Forelimb muscle (tissue), 1 donor: ENCODE data around the gene CTTNBP2. TPM values are rescaled to one million over a fixed set of nuclear protein-coding genes. Genes with fewer than 3 reads are reported as not detected.

ENCODE experiments used
- DNase-seq: peaks from one replicate; pipeline ENCODE4 v3.0.0-alpha.2; 2013; ENCODE audit warnings: low read depth
- polyA plus RNA-seq: library from polyadenylated mRNA; unstranded; fragments of 120-200 nt; gene quantifications from one replicate; pipeline ENCODE4 v1.2.1, GENCODE V29; 2013; ENCODE audit not compliant: insufficient read length

The CTTNBP2 gene
- polyA plus RNA-seq, 1 donor: 1.1 TPM

DNA sequence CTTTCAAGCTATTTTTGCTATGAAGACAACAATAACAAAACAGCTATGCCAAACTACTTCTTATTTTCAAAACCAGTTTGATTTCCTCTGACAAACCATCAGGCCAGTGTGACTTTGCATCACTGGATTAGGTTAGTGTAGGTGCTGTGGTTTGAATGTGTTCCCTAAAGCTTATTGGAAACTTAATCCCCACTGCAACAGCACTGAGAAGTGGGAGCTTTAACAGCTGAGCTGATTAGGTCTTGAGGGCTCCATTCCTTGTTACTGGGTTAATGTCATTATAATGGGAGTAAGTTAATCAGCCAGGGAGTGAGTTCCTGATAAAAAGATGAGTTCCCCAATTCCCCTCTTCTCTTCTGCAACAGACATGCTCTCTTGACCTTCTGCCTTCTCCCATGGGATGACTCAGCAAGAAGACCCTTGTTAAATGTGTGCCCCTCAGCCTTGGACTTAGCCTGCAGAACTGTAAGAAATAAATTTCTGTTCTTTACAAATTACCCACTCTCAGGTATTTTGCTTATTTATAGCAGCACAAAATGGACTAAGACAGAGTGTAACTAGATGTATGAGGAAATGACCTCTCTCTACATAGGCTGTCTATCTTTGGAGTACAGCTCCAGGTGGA lies 186.8 kb downstream of the CTTNBP2 start:
- DNase-seq: no peak

DNA sequence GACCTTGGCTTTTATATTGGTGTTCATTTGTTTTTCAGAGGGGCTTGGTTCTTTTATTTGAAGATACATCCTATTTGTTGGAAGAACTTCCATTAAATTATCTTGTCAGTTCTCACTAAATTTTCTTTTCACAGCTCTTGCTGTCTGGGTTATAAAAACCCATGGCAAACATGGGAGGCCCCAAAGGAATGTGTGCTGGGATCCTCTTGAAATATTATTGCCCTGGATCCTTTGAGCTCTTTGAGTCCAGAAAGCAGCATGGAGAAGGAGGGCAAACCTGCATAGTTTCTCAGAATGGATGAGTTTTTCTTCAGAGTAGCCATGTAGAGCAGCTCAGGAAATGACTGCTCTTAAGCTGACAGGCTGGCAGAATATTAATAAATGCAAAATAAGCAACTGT lies 187.4 kb downstream of the CTTNBP2 start:
- DNase-seq: no peak

DNA sequence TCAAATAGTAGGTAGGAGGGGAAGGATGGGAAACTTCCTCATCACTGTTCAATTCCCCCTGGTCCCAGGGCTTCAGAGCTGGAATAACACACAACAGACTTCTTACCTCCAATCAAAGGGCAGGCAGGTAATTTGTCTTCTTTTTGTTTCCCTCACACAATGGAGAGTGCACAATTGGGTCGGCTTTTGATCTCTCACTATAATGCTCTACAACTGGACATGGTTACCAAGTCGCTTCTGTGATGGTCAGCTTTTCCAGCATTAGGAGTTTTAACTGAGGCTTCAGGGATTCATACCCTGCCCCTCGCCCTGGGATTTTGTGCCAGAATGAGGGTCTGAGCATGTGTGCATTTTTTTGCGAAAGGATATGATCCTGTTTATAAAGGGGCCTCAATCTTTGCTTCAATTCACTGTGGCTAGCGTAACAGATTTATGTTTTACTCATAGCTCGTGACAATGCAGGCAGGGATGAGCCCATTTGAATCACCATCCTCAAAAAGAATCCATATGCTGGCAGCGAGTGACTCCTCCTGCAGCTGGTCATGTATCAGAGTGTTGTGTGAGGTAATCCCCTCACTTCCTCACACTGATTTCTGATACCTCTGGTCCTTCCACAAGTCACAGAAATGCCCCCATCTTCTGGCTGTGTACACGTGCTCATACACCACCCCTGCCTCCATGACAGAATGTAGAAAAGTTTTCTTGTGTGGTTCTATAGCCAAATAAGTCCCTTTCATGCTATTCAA lies 189.6 kb downstream of the CTTNBP2 start:
- DNase-seq: no peak

DNA sequence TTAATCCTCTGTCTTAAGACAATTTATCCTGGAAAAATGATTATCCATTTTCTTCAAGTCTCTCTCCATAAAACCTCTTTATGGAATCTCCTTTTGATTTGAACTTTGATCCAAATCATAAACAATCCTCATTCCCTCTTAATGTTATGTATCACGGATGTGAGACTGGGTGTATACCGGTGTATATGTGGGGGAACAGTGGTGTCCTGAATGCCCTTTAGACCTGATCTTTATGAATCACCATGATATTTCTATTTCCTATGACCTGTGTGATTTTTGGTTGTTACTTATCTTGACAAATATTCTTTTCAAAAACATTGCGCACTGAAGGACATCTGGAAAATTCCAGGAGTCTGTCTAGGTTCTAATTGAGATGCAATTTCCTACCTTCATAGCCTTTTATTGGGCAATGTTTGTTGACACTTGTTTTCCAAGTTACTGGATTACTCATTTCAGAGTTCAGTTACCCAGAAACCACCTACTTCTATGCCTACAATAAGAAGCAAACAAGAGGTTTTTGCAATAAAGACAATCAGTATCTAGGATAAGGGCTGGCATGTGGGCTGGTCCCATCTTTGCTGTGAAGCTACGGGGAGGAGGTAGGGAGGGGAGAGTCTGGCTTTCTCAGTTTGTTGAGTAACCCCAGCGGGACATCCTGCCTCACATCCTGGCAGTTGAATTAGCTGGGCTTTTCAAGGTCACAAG lies 190.4 kb downstream of the CTTNBP2 start:
- DNase-seq: no peak

DNA sequence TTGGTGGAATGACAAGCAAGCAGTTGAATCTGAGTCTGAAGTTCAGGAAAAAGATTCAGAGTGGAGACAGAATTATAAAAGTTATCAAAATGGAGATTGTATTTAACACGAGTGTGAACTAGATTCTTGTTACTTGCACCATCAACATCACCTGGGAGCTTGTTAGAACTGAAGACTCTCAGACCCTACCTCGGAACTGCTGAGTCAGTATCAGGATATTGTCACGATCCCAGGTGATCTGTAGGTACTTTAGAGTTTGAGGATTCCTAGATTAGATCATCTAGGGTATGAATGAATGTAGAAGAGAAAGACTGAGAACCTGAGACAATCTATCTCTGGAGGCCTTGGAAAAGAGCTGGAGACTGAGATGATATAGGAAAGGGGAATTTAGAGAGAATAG lies 194.1 kb downstream of the CTTNBP2 start:
- no peak for DNase-seq

DNA sequence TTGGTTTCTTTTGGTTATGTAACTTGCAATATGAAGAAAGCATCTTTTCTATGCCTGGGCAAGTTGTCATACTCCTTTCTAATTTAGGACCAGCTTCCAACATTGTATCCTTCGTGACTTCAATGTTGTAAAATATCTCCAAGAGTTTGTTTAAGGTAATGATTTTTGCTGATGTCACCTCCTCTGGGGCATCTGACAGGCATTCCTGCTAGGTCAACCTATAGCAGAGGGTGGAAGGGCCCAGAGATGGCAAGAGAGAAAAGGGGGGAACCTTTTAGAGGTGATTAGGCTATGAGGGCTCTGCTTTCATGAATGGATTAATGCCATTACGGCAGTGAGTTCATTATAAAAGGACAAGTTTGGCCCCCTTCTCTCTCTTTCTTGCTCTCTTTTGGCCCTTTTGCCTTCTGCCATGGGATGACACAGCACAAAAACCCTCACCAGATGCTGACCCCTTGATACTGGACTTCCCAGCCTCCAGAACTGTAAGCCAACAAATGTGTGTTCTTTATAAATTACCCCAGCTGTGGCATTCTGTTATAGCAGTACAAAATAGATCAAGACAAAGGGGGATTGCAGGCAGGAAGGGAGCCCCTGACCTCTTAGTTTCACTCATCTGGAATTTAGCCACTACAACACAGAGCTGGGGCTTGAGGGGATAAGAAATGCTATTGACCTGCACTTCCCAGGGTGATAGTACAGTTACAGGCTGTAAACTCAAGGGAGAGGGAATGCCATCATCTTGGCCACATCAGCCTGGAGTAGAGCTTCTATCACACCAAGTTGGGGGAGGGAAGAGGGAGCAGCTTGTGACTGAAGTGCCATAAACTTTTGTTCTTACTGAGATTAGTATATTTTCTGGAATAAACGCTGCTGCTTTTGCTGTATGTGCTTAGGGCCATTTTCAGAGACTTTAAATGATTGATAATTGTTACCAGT lies 197.5 kb downstream of the CTTNBP2 start:
- no peak for DNase-seq

DNA sequence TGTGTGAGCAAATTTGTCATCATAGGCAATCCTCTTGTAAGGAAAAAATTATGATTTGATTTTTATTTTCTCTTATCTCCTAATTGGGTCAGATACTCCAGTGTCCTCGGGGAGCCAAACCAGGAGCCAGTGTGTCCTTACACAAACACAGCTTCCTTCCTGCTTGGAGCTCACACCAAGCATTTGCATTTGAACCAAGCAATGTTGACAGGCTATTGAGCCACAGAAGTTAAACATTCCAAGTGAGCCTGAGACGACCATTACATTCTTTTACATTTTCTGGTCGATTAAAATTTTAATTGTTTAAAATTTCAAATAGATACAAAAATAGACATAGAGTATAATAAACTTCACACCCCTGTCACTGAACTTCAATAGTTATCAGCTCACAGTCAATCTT lies 198.6 kb downstream of the CTTNBP2 start:
- no peak for DNase-seq

DNA sequence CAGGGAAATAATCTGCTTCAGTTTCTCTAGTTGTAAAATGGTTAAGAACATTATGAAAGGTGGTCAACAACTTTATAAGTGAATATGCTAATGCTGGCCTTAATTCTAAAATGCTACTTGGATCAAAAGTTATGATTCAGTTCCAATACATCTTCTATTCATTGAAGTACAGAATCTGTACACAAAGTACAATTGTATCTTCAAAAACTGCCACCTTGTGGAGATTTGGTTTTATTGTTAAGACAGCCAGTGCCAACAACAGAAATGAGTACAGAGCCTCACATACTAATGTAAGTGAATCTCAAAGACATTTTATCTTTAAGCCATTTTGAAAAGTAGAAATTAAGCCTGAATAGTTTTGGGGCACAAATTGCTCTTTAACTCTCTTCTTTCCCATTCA lies 199.4 kb downstream of the CTTNBP2 start:
- DNase-seq: no peak

DNA sequence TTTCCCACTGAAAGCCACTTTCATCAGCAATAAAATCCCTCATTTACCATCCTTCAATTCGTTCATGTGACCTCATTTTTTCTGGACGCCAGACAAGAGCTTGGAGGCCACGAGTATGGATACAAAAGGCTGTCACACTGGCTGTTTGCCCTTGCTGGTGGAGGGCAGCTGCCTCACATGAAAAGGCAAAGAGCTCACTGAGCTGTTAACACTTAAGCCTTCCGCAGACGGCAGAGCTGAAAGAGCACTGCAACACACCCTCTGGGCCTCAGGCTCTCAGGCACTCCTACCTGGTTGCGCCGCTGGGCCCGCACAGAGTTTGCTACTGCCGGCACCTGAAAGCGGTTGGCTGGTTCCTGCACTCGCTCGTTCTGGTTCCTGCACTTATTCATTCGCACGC lies 199.9 kb downstream of the CTTNBP2 start:
- DNase-seq: no peak

DNA sequence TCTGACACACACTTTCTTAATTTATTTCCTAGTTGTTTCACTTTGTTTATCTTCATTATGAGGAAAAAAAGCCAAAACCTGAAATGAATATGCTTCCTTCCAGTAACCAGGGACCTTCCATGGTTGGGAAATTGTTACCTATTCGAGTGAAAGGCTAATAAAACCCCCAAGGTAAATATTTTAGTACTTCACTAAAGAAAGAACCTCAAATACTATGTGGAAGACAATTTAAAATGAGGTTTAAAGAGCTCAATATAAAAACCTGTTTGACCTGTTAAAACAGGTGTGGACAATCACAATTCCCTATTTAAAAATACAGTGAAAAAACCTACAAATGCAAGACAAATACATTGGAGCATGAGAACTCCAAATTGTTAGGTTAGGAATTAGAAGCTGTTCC lies 200.8 kb downstream of the CTTNBP2 start:
- DNase-seq: no peak

DNA sequence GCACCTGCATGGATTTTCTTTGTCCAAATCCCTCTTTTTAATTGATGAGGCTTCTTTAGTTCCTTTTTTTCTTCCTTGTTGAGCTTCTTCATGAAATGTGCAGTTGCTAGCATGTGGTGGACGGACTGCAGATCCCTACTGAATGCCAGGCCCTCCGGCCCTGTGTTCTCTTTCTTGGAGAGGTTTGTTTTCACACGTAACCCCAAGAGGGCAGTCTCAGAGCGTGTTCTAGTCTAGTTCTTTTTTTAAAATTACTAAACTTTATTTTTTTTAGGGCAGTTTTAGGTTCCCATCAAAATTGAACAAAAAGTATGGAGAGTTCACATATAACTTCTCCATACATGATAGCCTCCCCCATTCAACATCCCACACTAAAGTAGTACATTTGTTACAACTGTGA lies 203.4 kb downstream of the CTTNBP2 start:
- DNase-seq: no peak

DNA sequence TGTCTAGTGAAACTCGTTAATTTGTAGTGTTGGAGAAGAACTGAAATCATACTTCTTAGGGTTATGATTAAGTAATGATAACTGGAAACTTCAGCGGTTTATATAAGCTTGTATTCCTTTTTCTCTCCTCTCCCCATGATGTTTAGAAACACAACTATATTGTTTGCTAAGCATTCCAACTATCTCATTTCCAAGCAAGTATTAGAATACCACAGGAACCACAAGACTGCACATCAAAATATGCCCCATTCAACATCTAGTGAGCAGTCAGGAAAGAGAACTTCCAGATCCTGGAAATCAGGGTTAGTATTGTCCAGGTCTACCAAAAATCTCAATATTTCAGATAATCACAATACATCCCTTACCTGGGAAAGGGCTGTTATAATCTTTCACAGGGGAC lies 205.8 kb downstream of the CTTNBP2 start:
- no peak for DNase-seq

DNA sequence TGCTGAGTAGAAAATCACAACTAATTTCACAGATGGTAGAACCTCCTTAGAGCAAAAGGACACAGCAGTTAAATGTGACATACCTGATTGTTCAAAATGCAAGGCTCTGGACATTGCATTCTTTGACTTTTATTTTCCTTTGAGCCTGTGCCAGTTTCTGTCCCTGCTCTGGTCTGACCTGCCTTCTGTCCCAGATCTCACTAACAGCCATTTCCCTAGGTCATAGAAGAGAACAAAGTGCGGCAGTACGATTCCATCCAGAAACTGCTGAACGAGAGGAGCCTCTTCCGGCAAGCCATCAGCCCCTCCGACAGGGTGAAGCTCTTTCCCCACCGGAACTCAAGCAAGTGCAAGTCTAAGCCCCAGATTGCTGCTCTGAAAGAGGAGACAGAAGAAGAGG lies 206.6 kb downstream of the CTTNBP2 start:
- DNase-seq: no peak

DNA sequence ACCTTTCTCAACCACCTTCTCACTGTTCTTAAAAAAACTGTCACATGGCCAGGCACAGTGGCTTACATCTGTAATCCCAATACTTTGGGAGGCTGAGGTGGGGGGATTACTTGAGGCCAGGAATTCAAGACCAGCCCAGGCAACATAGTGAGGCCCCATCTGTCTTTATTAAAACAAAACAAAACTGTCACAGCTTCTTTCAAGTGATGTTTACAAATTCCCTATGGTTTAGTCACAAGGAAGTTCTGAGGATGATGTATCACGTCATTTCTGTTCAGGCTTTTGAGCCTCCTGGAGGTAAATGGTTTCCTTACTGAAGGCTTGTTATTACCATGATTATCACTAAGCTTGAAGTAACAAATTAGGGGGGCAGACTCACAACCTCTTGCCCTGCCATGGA lies 207.2 kb downstream of the CTTNBP2 start:
- DNase-seq: no peak

DNA sequence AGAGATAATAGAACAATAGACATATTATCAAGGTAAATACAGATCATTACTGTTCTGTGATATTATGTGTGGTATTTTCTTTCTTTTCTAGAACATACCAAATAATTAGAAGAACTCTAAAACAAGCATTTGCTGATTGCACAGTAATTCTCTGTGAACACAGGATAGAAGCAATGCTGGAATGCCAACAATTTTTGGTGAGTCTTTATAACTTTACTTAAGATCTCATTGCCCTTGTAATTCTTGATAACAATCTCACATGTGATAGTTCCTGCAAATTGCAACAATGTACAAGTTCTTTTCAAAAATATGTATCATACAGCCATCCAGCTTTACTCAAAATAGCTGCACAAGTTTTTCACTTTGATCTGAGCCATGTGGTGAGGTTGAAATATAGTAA lies 207.9 kb downstream of the CTTNBP2 start:
- no peak for DNase-seq

DNA sequence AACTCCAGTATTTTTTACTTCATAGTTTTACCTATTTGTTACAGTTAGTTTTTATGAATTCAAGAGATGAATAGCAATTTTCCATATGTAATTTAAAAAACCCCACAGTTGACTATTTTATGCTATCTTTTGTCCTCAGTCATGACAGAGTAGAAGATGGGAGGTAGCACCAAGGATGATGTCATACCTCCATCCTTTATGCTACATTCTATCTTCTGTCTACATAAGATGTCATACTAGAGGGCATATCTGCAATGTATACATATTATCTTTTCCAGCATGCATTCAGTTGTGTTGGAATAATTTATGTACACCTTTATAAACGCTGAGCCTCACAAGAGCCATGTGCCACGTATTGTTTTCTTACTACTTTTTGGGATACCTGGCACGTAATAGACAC lies 209.2 kb downstream of the CTTNBP2 start:
- no peak for DNase-seq

DNA sequence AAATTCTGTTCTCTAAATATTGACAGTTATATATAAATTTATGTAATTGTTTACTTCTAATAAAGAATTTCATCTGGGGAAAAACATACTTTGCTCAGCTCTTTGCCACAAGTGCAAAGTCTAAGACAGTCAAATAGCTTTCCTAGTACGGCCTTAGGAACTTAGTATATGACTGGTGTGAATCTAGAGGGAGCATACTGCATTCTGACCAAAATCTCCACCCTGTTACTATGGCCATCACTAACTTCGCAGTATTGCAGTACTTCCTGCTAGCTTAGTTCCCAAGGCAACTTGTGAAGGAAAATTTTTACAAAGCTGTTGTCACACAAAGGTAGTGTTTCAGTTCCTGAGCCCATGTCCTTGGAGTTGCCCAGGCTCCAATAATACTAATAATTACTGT lies 211.9 kb downstream of the CTTNBP2 start:
- no peak for DNase-seq
